ENCODE measurements around the gene CLEC17A. TPM values are rescaled to one million over a fixed set of nuclear protein-coding genes. Genes with fewer than 3 reads are reported as not detected.

The CLEC17A gene
- total and polyA plus RNA-seq, 2 of the 8 experiments (the other 6 are each of a cell fraction or from before 2014, with no cell fraction given) = not detected

- no peak overlapping the region for H4K91ac ChIP-seq (replicated peaks; ENCODE audit: insufficient read length, low read length)
- no peak overlapping the region for H2BK120ac ChIP-seq (replicated peaks; ENCODE audit: low read depth, low read length)
- ChIA-PET POLR2A (ENCODE audit: partially characterized antibody) (interaction anchor here (0.6 to 3.2 kb wide), 3 partner anchors 8 to 58 kb away, joined by 3 to 11 read pairs (median 4); partner anchors contain the start of gene NDUFB7), CTCF (ENCODE audit: partially characterized antibody) (interaction anchor here (2.0 to 3.1 kb wide), 3 partner anchors 10 to 13 kb away, joined by 9 to 13 read pairs (median 10); partner anchors contain the start of gene NDUFB7)
- 90% methylated on average over 8 of the region's 8 CpGs; no CpG with 5 or more reads in 1 of the 2 experiments for whole genome bisulfite sequencing, 2 experiments (ENCODE audit: extremely low coverage in 1 of 2, insufficient coverage in 1 of 2, insufficient read length in 1 of 2, insufficient replicate concordance in 2 of 2, low coverage in 1 of 2, low lambda C conversion rate in 2 of 2, missing lambda C conversion rate in 1 of 2)
- H3K9me3 ChIP-seq (ENCODE audit: insufficient read depth in 2 of 2, low read depth in 1 of 2, low read length in 1 of 2) = no peaks in the 10 kb centered on the region
- no peak overlapping the region for H3K4me3 ChIP-seq (ENCODE audit: extremely low read depth in 1 of 4, insufficient read depth in 2 of 4, low read depth in 3 of 4, low read length in 4 of 4)
- peaks cover 0 to 44% (median 38%) of the 10 kb centered on the region in 4 experiments; a peak in 6 of 7 replicates for H3K4me1 ChIP-seq (replicated peaks in 1 of 4; ENCODE audit: control insufficient read depth in 3 of 4, insufficient read depth in 4 of 4, low read length in 3 of 4)
- H3K23ac ChIP-seq (ENCODE audit: insufficient read length) = no peak overlapping the region
- no peak overlapping the region; the same call in 1 of the 2 replicates for H3K27ac ChIP-seq (ENCODE audit: low read depth, low read length)
- DNase-seq (ENCODE audit: low read depth in 1 of 2, low spot score in 2 of 2) (no peak), FAIRE-seq (no peak)
- no peak overlapping the region for H3K18ac ChIP-seq (ENCODE audit: extremely low read depth, low read length)
- H3K23me2 ChIP-seq (ENCODE audit: low read depth, low read length) = no peaks in the 10 kb centered on the region
- no peak overlapping the region; the same call in 1 of the 2 replicates for H4K8ac ChIP-seq (ENCODE audit: extremely low read depth, insufficient read depth, low read length)
- H3K27me3 ChIP-seq (replicated peaks in 1 of 4; ENCODE audit: control insufficient read depth in 3 of 4, extremely low read depth in 1 of 4, insufficient read depth in 3 of 4, low read length in 3 of 4) = no peaks in the 10 kb centered on the region
- peaks cover 4 to 16% of the 10 kb centered on the region in 2 experiments for H4K20me1 ChIP-seq (replicated peaks in 1 of 2; ENCODE audit: control insufficient read depth in 1 of 2, insufficient read depth in 2 of 2, low read length in 2 of 2)
- no peak overlapping the region for H3K4me2 ChIP-seq (ENCODE audit: insufficient read depth in 1 of 2, low read depth in 2 of 2, low read length in 2 of 2)
- H4K5ac ChIP-seq (ENCODE audit: insufficient read length, low read depth, low read length) = no peak overlapping the region
- no peak overlapping the region for H2AK5ac ChIP-seq (ENCODE audit: low read depth, low read length)
- H2BK5ac ChIP-seq (ENCODE audit: low read depth, low read length) = peak overlapping the region; percentile 66; the same call in 1 of the 2 replicates
- TF ChIP-seq POU5F1 (IDR thresholded peaks at IDR 0.05; ENCODE audit: low read depth, low read length) (no peak), BRCA1 (IDR thresholded peaks at IDR 0.05; ENCODE audit: low read depth, low read length) (no peak), CEBPB (IDR thresholded peaks at IDR 0.05; ENCODE audit: low read depth, low read length) (no peak), RFX5 (IDR thresholded peaks at IDR 0.05; ENCODE audit: borderline replicate concordance, low read depth, low read length) (no peak), SP2 (IDR thresholded peaks at IDR 0.05; ENCODE audit: low read length) (no peak), ATF3 (IDR thresholded peaks at IDR 0.05; ENCODE audit: insufficient read depth, low read depth, low read length) (no peak), USF2 (IDR thresholded peaks at IDR 0.05; ENCODE audit: low read length) (no peak), SAP30 (IDR thresholded peaks at IDR 0.05; ENCODE audit: insufficient read depth, insufficient replicate concordance, low read length) (no peak)
- no peak overlapping the region for H2BK12ac ChIP-seq (ENCODE audit: low read depth, low read length)
- no peak overlapping the region for H2AFZ ChIP-seq (ENCODE audit: low read length)
- no peak overlapping the region for H3K56ac ChIP-seq (replicated peaks; ENCODE audit: insufficient read length, low read depth, low read length)
- H2BK15ac ChIP-seq (ENCODE audit: low read length) = no peak overlapping the region
- no peak overlapping the region for H3K9ac ChIP-seq (replicated peaks in 1 of 4; ENCODE audit: extremely low read depth in 1 of 4, low read depth in 3 of 4, low read length in 3 of 4)
- peaks cover 0 to 15% (median 6%) of the 10 kb centered on the region in 4 experiments; a peak in 3 of 8 replicates for H3K36me3 ChIP-seq (ENCODE audit: control insufficient read depth in 2 of 4, insufficient read depth in 4 of 4, low read length in 3 of 4)
- peaks cover 0 to 25% of the 10 kb centered on the region in 2 experiments; a peak in 1 of 4 replicates for H3K79me2 ChIP-seq (ENCODE audit: control insufficient read depth in 1 of 2, insufficient read depth in 2 of 2, low read length in 2 of 2)
- H3K14ac ChIP-seq (ENCODE audit: insufficient read length) = no peak overlapping the region
- H3K4ac ChIP-seq (replicated peaks; ENCODE audit: insufficient read length, low read depth, low read length) = no peak overlapping the region
- no peak overlapping the region for H2BK20ac ChIP-seq (ENCODE audit: low read length)
- peaks cover 7% of the 10 kb centered on the region for H3K79me1 ChIP-seq (ENCODE audit: low read depth, low read length)
Measured at GRCh38 chr19:14561249-14561648, 21.6 kb upstream of the CLEC17A start.
